Naive thymus-derived CD8-positive, alpha-beta T cell (primary cell): ENCODE results near the gene EIF6. TPM values are rescaled to one million over a fixed set of nuclear protein-coding genes. Genes with fewer than 3 reads are reported as not detected.

ENCODE experiments used
- ATAC-seq, 2 donors: fragments of 150-1000 bp; cut with Tn5 transposase in 1 of 2; sonication (Bioruptor Pico), chemical (Tn5 transposase) in 1 of 2; 1 replicate in 1 of 2; 2 replicates in 1 of 2; pipeline ENCODE4 v1.10.0; 2021; ENCODE audit warnings: mild to moderate bottlenecking in 2 of 2, moderate library complexity in 2 of 2
- POLR2A ChIA-PET: fragments of 350-600 bp; sonication (Branson Sonifier 250); formaldehyde crosslinking; loops from one replicate; lab custom pipeline; 2021; ENCODE audit warnings: antibody characterized with exemption; lab: Charles Lee
- DNase-seq, 10 donors: peaks; one replicate each; pipeline versions ENCODE4 v3.0.0 to v3.0.0-alpha.2; 2020 to 2022
- H3K27ac Mint-ChIP-seq, 10 donors: one replicate each; pipeline ENCODE4 v1.8.0; 2020 to 2022; ENCODE audit warnings: mild to moderate bottlenecking in 10 of 10, mixed read lengths in 10 of 10, moderate library complexity in 4 of 10, inconsistent platforms in 1 of 10
- H3K27me3 Mint-ChIP-seq, 5 donors: one replicate each; pipeline ENCODE4 v1.8.0; 2021 to 2022; ENCODE audit warnings: mixed read lengths in 5 of 5
- H3K36me3 Mint-ChIP-seq, 3 donors: one replicate each; pipeline ENCODE4 v1.8.0; 2020 to 2022; ENCODE audit warnings: mixed read lengths in 3 of 3, mild to moderate bottlenecking in 2 of 3, inconsistent platforms in 1 of 3
- H3K4me1 Mint-ChIP-seq, 4 donors: one replicate each; pipeline ENCODE4 v1.8.0; 2021 to 2022; ENCODE audit warnings: mixed read lengths in 4 of 4
- H3K4me3 Mint-ChIP-seq, 10 donors: one replicate each; pipeline ENCODE4 v1.8.0; 2020 to 2022; ENCODE audit warnings: mild to moderate bottlenecking in 10 of 10, mixed read lengths in 10 of 10, moderate library complexity in 6 of 10, inconsistent platforms in 1 of 10
- H3K9me3 Mint-ChIP-seq, 9 donors: one replicate each; pipeline ENCODE4 v1.8.0; 2020 to 2022; ENCODE audit warnings: mixed read lengths in 9 of 9, mild to moderate bottlenecking in 3 of 9, inconsistent platforms in 1 of 9, moderate library complexity in 1 of 9
- polyA plus RNA-seq, 3 donors: library from polyadenylated mRNA; unstranded; fragments of 300-500 nt; fragmentation: Illumina TruSeq; gene quantifications; one replicate each; pipeline ENCODE4 v1.2.3, GENCODE V29; 2021
- total RNA-seq, 8 experiments: library from RNA in 2 of 8; stranded (reverse) in 2 of 8; gene quantifications; one replicate each; pipeline ENCODE4 v1.2.3 and lab custom pipeline; 2021 to 2026

The EIF6 gene
- total and polyA plus RNA-seq, 5 experiments from 2014 or later = 54.7 to 174 (median 155) TPM

DNA sequence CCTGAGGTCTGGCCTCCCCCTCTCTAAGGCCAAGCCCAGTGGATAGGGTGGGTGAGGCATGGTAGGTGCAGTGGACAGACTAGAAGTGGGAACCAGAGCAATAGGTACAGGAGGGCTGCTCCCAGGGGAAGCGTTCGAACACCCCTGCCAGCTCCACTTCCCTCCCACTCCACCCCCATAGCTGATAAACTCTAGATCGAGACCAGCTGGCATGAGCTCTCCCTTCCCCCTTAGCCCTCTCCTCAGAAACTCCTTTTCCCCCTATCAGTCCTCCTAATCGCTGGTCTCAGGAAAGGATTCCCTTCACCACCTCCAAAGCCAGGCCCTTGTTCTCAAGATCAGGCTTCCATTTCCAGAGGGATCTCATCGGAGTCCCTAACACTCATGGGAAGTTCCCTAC is 13.7 kb upstream of the EIF6 start:
- Mint-ChIP-seq H3K27ac (no peak overlapping the region), H3K27me3 (no peaks in the 10 kb centered on the region), H3K9me3 (no peaks in the 10 kb centered on the region), H3K4me3 (no peak overlapping the region), H3K4me1 (peaks cover 0 to 2% (median 0%) of the 10 kb centered on the region in 4 donors), H3K36me3 (no peaks in the 10 kb centered on the region)
- POLR2A ChIA-PET = interaction anchor here (0.6 kb wide), 1 partner anchor 236 kb away, joined by 3 read pairs; no protein-coding TSS in a partner anchor
- ATAC-seq (no peak), DNase-seq (no peak)

DNA sequence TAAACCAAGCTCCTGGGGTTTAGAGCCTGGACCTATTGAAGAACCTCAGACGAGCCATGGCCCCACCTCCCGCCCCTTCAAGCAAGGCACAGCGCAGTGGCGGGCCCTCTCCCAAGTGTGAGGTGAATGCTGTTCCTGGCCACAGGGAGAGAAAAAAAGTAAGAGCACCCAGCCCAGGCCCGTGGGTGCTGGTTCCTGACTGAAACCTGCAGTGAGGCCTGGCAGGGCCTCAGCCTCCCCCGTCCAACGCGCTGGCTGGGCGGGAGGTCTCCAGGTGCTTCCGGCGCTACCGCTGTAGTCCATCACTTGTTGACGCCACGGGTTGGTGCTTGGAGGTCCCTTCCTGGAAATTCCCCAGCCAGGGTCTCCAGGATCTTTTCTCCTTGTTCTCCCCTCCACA is 13.2 kb upstream of the EIF6 start:
- H3K4me3 Mint-ChIP-seq = no peak overlapping the region
- H3K4me1 Mint-ChIP-seq = peaks cover 0 to 2% (median 0%) of the 10 kb centered on the region in 4 donors
- no peaks in the 10 kb centered on the region for H3K9me3 Mint-ChIP-seq
- no peak for ATAC-seq
- no peak overlapping the region for H3K27ac Mint-ChIP-seq
- no peak for DNase-seq
- no peaks in the 10 kb centered on the region for H3K27me3 Mint-ChIP-seq
- POLR2A ChIA-PET = interaction anchor here (0.7 kb wide), 1 partner anchor 1482 kb away, joined by 3 read pairs; no protein-coding TSS in a partner anchor
- H3K36me3 Mint-ChIP-seq = no peaks in the 10 kb centered on the region

DNA sequence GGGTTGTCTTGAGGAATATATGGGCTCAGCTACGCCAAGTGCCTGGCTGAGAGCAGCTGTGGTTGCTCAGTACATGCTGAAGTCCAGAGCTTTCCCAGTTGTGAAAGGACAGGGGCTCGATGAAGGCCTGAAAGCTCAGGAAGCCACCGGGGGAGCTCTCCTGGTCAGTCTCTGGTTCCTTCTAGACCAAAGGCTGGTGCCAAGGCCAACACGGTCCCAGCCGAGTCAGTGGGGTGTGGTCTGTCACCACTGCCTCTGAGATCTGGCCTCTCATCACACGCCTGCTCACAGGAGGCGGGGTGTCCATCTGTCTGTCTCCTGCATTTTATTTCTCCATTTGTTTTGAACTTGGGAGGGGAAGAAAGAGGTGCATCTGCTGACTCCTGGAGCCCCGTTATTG is 12.6 kb upstream of the EIF6 start:
- ATAC-seq (no peak), DNase-seq (no peak)
- no peaks in the 10 kb centered on the region for H3K9me3 Mint-ChIP-seq
- POLR2A ChIA-PET = interaction anchor here (0.7 kb wide), 1 partner anchor 1483 kb away, joined by 3 read pairs; no protein-coding TSS in a partner anchor
- no peak overlapping the region for H3K27ac Mint-ChIP-seq
- no peak overlapping the region for H3K4me3 Mint-ChIP-seq
- peaks cover 0 to 2% (median 0%) of the 10 kb centered on the region in 4 donors for H3K4me1 Mint-ChIP-seq
- H3K27me3 Mint-ChIP-seq = no peaks in the 10 kb centered on the region
- H3K36me3 Mint-ChIP-seq = no peaks in the 10 kb centered on the region

DNA sequence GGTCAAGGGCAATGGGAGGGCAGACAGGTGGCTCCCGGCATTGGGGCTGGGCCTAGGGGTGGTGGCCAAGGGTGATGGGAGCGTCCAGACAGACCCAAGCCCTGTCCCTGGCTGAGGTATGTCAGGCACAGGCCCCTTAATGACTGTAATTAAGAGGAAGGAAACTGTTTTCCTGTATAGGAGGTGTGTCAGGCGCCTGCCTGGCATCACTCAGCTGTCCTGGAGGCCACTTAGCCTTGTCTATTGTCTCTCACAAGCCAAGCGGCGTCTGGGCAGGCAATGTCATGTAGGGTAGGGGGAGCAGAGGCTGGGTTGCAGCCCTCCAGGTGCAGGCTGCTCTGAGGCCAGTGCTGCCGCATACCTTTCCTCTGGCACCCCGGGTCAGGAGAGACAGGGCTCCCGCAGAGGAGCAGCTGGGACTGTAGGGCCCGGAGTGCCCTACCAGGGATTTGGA is 11.6 kb upstream of the EIF6 start:
- Mint-ChIP-seq H3K36me3 (no peaks in the 10 kb centered on the region), H3K4me1 (peaks cover 0 to 2% (median 0%) of the 10 kb centered on the region in 4 donors), H3K27ac (peak overlapping the region in 1 of 10 donors; percentile 72), H3K9me3 (no peaks in the 10 kb centered on the region), H3K4me3 (no peak overlapping the region), H3K27me3 (no peaks in the 10 kb centered on the region)
- DNase-seq (no peak), ATAC-seq (no peak)
- POLR2A ChIA-PET = no interaction called here

DNA sequence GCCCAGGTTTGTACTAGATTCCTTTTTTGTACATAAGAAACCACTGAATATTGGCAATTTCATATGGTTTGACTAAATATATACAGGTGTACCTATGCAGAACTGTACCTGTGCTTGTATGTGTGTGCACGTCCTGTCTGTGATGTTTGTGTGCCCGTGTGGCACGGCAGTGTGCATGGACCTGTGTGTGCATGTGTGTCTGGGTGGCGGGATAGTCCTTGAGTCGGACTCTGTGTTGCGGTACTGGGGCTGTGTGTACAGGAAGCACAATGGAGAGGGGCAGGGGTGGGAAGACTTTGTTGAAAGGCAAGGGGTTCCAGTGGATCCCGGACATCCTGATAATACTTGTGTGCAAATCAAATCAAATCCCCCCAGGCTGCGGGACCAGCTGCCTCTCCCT is 11.1 kb upstream of the EIF6 start:
- H3K4me1 Mint-ChIP-seq = peaks cover 0 to 2% (median 0%) of the 10 kb centered on the region in 4 donors
- no peak overlapping the region for H3K4me3 Mint-ChIP-seq
- no peaks in the 10 kb centered on the region for H3K9me3 Mint-ChIP-seq
- no peaks in the 10 kb centered on the region for H3K36me3 Mint-ChIP-seq
- DNase-seq (no peak), ATAC-seq (no peak)
- POLR2A ChIA-PET = no interaction called here
- H3K27ac Mint-ChIP-seq = no peak overlapping the region
- no peaks in the 10 kb centered on the region for H3K27me3 Mint-ChIP-seq

DNA sequence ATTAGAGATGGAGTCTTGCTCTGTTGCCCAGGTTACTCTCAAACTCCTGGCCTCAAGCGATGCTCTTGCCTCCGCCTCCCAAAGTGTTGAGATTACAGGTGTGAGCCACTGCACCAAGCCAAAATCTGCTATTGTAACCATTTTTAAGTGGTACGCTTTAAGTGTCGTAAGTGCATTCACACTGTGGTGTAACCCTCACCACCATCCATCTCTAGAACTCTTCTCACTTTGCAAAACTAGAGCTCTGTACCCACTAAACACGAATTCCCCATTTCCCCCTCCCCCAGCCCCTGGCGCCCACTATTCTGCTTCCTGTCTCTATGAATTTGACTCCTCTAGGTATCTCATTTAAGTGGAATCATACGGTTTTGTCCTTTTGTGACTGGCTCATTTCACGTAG is 10.5 kb upstream of the EIF6 start:
- no peak overlapping the region for H3K4me3 Mint-ChIP-seq
- H3K27ac Mint-ChIP-seq = peak overlapping the region in 1 of 10 donors; percentile 24
- POLR2A ChIA-PET = no interaction called here
- ATAC-seq (no peak), DNase-seq (no peak)
- no peaks in the 10 kb centered on the region for H3K9me3 Mint-ChIP-seq
- H3K4me1 Mint-ChIP-seq = peaks cover 0 to 2% (median 0%) of the 10 kb centered on the region in 4 donors
- no peaks in the 10 kb centered on the region for H3K36me3 Mint-ChIP-seq
- H3K27me3 Mint-ChIP-seq = no peaks in the 10 kb centered on the region

- H3K4me3 Mint-ChIP-seq = no peak overlapping the region
- no peak overlapping the region for H3K27ac Mint-ChIP-seq
These were observed 9.7 kb upstream of the EIF6 start for GRCh38 chr20:35294293-35294685.

GRCh38 chr20:35293303-35294292 is 9.0 kb upstream of the EIF6 start:
- Mint-ChIP-seq H3K9me3 (no peaks in the 10 kb centered on the region), H3K27ac (no peak overlapping the region)

More at GRCh38 chr20:35294293-35294685, 9.7 kb upstream of the EIF6 start:
- no peaks in the 10 kb centered on the region for H3K27me3 Mint-ChIP-seq
- no peak for ATAC-seq
- POLR2A ChIA-PET = interaction anchor here (0.9 kb wide), 1 partner anchor 16 kb away, joined by 3 read pairs; the partner anchor contains the start of gene MMP24OS
- no peak for DNase-seq
- H3K4me1 Mint-ChIP-seq = peaks cover 0 to 2% (median 0%) of the 10 kb centered on the region in 4 donors
- H3K9me3 Mint-ChIP-seq = no peaks in the 10 kb centered on the region
- H3K36me3 Mint-ChIP-seq = no peaks in the 10 kb centered on the region

GRCh38 chr20:35292504-35293285 is 8.1 kb upstream of the EIF6 start:
- no peaks in the 10 kb centered on the region for H3K36me3 Mint-ChIP-seq
- ATAC-seq (no peak), DNase-seq (no peak)
- POLR2A ChIA-PET = interaction anchor here (0.6 kb wide), 1 partner anchor 15 kb away, joined by 3 read pairs; the partner anchor contains the start of gene MMP24OS
- no peak overlapping the region for H3K4me3 Mint-ChIP-seq
- H3K27ac Mint-ChIP-seq = peak overlapping the region in 1 of 10 donors; percentile 62
- H3K4me1 Mint-ChIP-seq = no peaks in the 10 kb centered on the region
- no peaks in the 10 kb centered on the region for H3K27me3 Mint-ChIP-seq
- H3K9me3 Mint-ChIP-seq = no peaks in the 10 kb centered on the region

More at GRCh38 chr20:35293303-35294292, 9.0 kb upstream of the EIF6 start:
- Mint-ChIP-seq H3K27me3 (no peaks in the 10 kb centered on the region), H3K4me1 (peaks cover 0 to under 1% (median 0%) of the 10 kb centered on the region in 4 donors), H3K4me3 (no peak overlapping the region), H3K36me3 (no peaks in the 10 kb centered on the region)
- ATAC-seq (no peak), DNase-seq (no peak)
- POLR2A ChIA-PET = interaction anchor here (0.9 kb wide), 1 partner anchor 15 kb away, joined by 3 read pairs; the partner anchor contains the start of gene MMP24OS

DNA sequence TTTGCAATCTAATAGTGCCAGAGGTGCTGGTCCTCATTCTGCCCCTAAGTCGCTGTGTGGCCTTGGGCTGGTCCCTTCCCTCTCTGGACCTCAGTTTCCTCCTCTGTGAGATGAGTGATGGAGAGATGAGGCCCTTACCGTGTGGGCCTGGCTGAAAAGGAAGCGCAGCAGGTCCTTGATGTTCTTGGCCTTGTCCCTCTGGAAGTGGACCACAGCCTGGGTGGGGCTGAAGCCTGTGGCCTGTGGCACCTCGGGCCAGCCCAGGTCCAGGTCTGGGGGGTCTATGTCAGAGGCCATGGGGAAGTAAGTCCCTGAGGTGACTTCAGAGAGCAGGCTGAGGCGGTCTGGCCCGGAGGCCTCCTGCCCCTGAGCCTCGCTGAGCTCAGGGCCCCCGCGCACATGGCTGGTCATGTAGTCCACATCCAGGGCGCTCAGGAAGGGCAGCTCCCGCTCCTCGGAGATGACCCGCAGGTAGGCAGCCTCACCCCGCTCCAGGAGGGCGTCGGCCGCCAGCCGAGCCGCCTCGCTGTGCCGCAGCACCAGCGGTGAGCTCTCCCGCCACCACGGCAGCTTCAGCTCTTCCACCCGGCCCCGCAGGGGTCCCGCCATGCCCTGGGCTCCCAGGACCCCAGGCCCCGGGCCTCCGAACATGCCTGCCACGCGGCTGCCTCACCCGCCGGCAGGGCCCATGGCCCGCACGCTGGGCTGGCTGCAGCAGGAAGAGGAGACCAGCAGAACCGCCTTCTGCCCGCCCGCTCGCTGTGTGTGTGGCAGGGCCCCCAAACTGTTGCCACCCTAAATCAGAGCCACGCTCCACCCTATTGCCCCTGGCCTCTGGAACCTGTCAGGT is 7.3 kb upstream of the EIF6 start, which contains the start of gene FAM83C:
TSS of gene FAM83C (minus strand) at position 772 of the 850 bp plus-strand sequence. CDS start at position 651, 121 bp downstream.
- POLR2A ChIA-PET = interaction anchor here (0.6 kb wide), 1 partner anchor 14 kb away, joined by 3 read pairs; the partner anchor contains the start of gene MMP24OS
- no peak for ATAC-seq
- H3K9me3 Mint-ChIP-seq = no peaks in the 10 kb centered on the region
- no peaks in the 10 kb centered on the region for H3K36me3 Mint-ChIP-seq
- no peak for DNase-seq
- H3K4me1 Mint-ChIP-seq = no peaks in the 10 kb centered on the region
- peak within 1 kb of the TSS in 1 of 10 donors; percentile 62 for H3K27ac Mint-ChIP-seq
- H3K4me3 Mint-ChIP-seq = no peak within 1 kb of the TSS
- no peaks in the 10 kb centered on the region for H3K27me3 Mint-ChIP-seq

- no peaks in the 10 kb centered on the region for H3K27me3 Mint-ChIP-seq
- no peaks in the 10 kb centered on the region for H3K36me3 Mint-ChIP-seq
These were observed 6.4 kb upstream of the EIF6 start for GRCh38 chr20:35290887-35291417.

More at GRCh38 chr20:35290887-35291417, 6.4 kb upstream of the EIF6 start:
- POLR2A ChIA-PET = interaction anchor here (0.6 kb wide), 1 partner anchor 1094 kb away, joined by 3 read pairs; no protein-coding TSS in a partner anchor
- ATAC-seq = no peak
- Mint-ChIP-seq H3K4me3 (no peak overlapping the region), H3K27ac (peak overlapping the region in 1 of 10 donors; percentile 12), H3K9me3 (no peaks in the 10 kb centered on the region), H3K4me1 (peaks cover 0 to 2% (median 2%) of the 10 kb centered on the region in 4 donors)
- DNase-seq = no peak
